Vagina (tissue), 2 donors: ENCODE results near the gene TMEM14B.

Experiments used
- POLR2A ChIP-seq, 2 donors: fragments of 450-650 bp; IDR thresholded peaks; one replicate each; pipeline ENCODE4 v1.6.1; 2017; ENCODE audit warnings: antibody characterized with exemption in 2 of 2, mild to moderate bottlenecking in 2 of 2, moderate library complexity in 2 of 2
- POLR2AphosphoS5 ChIP-seq, 2 donors: sonication (generic); formaldehyde crosslinking; IDR thresholded peaks; one replicate each; pipeline ENCODE4 v1.9.0; 2017; ENCODE audit warnings: antibody characterized with exemption in 2 of 2, mild to moderate bottlenecking in 2 of 2, low read depth in 1 of 2; ENCODE audit not compliant: insufficient read depth in 1 of 2
- TF ChIP-seq, protein P1 (sequence below), 3 experiments: fragments of 450-650 bp in 2 of 3; fragments of 200-600 bp in 1 of 3; sonication (generic) in 1 of 3; IDR thresholded peaks; one replicate each; pipeline ENCODE4 v1.5.1; 2017 to 2019; ENCODE audit warnings: antibody characterized with exemption in 3 of 3, mild to moderate bottlenecking in 2 of 3, moderate library complexity in 2 of 3

GRCh38 chr6:10800810-10801209 is 53.2 kb downstream of the TMEM14B start:
- TF ChIP-seq POLR2AphosphoS5 (IDR thresholded peaks at IDR 0.05; ENCODE audit: insufficient read depth in 1 of 2, low read depth in 1 of 2) (no peak), POLR2A (IDR thresholded peaks at IDR 0.05) (no peak)
- TF ChIP-seq, protein P1, sequence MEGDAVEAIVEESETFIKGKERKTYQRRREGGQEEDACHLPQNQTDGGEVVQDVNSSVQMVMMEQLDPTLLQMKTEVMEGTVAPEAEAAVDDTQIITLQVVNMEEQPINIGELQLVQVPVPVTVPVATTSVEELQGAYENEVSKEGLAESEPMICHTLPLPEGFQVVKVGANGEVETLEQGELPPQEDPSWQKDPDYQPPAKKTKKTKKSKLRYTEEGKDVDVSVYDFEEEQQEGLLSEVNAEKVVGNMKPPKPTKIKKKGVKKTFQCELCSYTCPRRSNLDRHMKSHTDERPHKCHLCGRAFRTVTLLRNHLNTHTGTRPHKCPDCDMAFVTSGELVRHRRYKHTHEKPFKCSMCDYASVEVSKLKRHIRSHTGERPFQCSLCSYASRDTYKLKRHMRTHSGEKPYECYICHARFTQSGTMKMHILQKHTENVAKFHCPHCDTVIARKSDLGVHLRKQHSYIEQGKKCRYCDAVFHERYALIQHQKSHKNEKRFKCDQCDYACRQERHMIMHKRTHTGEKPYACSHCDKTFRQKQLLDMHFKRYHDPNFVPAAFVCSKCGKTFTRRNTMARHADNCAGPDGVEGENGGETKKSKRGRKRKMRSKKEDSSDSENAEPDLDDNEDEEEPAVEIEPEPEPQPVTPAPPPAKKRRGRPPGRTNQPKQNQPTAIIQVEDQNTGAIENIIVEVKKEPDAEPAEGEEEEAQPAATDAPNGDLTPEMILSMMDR (IDR thresholded peaks at IDR 0.05): no peak
